Transverse colon (tissue), 4 donors: ENCODE measurements around the gene TMEM128. TPM values are rescaled to one million over a fixed set of nuclear protein-coding genes. Genes with fewer than 3 reads are reported as not detected.

Experiments
- DNase-seq: peaks from one replicate; pipeline ENCODE4 v3.0.0-alpha.2; 2019
- H3K27ac ChIP-seq, 4 donors: fragments of 200-600 bp; sonication (generic); 2 replicates each; pipeline ENCODE4 v1.5.1; 2016 to 2018; ENCODE audit warnings: inconsistent platforms in 4 of 4
- H3K27me3 ChIP-seq: fragments of 200-600 bp; sonication (generic); 2 replicates; pipeline ENCODE4 v1.5.1; 2017; ENCODE audit warnings: inconsistent platforms
- H3K36me3 ChIP-seq, 4 donors: fragments of 200-600 bp; sonication (generic); 2 replicates each; pipeline ENCODE4 v1.5.1; 2017 to 2019; ENCODE audit warnings: inconsistent platforms in 4 of 4
- H3K4me1 ChIP-seq, 4 donors: fragments of 200-600 bp; sonication (generic); 2 replicates each; pipeline ENCODE4 v1.5.1; 2017 to 2020; ENCODE audit warnings: inconsistent platforms in 4 of 4
- H3K4me3 ChIP-seq, 4 donors: fragments of 200-600 bp; sonication (generic); 1 replicate in 1 of 4; 2 replicates in 3 of 4; pipeline versions ENCODE4 v1.5.1 to v1.6.1; 2017 to 2019; ENCODE audit warnings: inconsistent platforms in 4 of 4
- H3K9me3 ChIP-seq, 2 donors: fragments of 200-600 bp; sonication (generic); 2 replicates each; pipeline ENCODE4 v1.5.1; 2017 to 2019; ENCODE audit warnings: inconsistent platforms in 2 of 2
- EP300 ChIP-seq: sonication (generic); formaldehyde crosslinking; IDR thresholded peaks from one replicate; pipeline ENCODE4 v1.6.1; 2017; ENCODE audit warnings: antibody characterized with exemption, low read depth
- POLR2A ChIP-seq: fragments of 450-650 bp; IDR thresholded peaks from one replicate; pipeline ENCODE4 v1.6.1; 2016; ENCODE audit warnings: antibody characterized with exemption, mild to moderate bottlenecking, moderate library complexity
- POLR2AphosphoS5 ChIP-seq, 3 donors: sonication (generic); formaldehyde crosslinking; IDR thresholded peaks; one replicate each; pipeline ENCODE4 v1.6.1; 2016; ENCODE audit warnings: antibody characterized with exemption in 3 of 3
- WGBS, 2 donors: methylation state at CpG; one replicate each; pipeline ENCODE4 v1.1.5; 2018; ENCODE audit warnings: low coverage in 1 of 2; 5-methylcytosine and 5-hydroxymethylcytosine counted together
- in situ Hi-C, 4 donors: fragments of 200-750 bp; cut with MboI; loops; one replicate each; pipeline versions ENCODE4 v1.15.0 to v1.15.1; 2017; ENCODE audit warnings: low sequenced_read_pairs in 3 of 4, low pct_ligation_motif_present in 1 of 4, low pct_unique_long_range_greater_than_20kb in 1 of 4
- intact Hi-C: fragments of 100-400 bp; cut with DNase I; formaldehyde crosslinking; loops from one replicate; pipeline ENCODE4 v1.15.1; 2023; ENCODE audit warnings: low total_unique reads
- total RNA-seq, 4 donors: library from RNA; depleted of rRNA; stranded (reverse); fragments of >200 nt; gene quantifications; one replicate each; pipeline ENCODE4 v1.1.0, GENCODE V29; 2016
- TF ChIP-seq, protein P1 (sequence below), 5 experiments: fragments of 200-600 bp in 3 of 5; fragments of 450-650 bp in 2 of 5; sonication (generic) in 3 of 5; IDR thresholded peaks; 1 replicate in 2 of 5; 2 replicates in 3 of 5; pipeline ENCODE4 v1.5.1; 2016 to 2017; ENCODE audit warnings: antibody characterized with exemption in 5 of 5, inconsistent platforms in 3 of 5, mild to moderate bottlenecking in 2 of 5, moderate library complexity in 1 of 5

TMEM128 gene
- total RNA-seq, 4 donors from 2014 or later, result 8.8 to 22.0 (median 14.4) TPM

DNA sequence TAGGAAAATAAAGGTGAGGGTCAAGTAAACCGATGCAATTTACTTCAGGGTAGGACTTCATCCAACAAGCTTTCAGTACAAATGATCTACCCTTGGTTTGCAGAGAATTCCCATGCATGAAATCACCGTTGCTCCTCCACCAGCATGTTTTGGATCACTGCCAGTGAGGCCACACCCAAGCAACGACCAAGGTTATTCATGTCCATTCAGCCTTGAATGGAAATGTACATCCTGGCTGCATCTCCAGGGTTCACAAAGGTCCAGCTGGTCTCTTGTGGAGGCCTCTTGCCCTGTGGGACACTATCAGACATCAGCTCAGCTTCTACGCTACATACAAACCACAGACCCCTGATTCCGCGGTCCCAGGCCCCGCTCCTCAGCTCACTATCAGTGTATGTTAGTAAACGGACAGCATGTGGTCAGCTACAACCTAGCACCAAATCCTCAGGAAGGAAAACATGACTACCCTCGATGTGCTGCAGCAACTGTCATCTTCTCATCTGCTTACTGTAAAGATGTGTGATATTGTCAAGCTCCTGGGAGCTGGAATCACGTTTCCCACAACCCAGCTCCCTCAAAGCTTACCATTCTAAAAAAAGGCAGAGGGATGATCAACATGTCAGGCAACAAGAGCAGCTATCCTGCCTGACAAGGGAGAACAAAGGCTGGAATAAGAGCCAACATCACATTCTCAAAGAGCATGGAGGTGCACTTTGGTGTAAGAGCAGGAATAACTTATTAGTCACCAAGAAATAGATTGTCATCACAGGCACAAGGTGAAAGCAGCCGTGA, 37.0 kb upstream of the TMEM128 start:
- peaks cover 0 to 29% (median 8%) of the 10 kb centered on the region in 4 donors for H3K36me3 ChIP-seq
- no peak for TF ChIP-seq POLR2AphosphoS5 (IDR thresholded peaks at IDR 0.05)
- TF ChIP-seq, protein P1, sequence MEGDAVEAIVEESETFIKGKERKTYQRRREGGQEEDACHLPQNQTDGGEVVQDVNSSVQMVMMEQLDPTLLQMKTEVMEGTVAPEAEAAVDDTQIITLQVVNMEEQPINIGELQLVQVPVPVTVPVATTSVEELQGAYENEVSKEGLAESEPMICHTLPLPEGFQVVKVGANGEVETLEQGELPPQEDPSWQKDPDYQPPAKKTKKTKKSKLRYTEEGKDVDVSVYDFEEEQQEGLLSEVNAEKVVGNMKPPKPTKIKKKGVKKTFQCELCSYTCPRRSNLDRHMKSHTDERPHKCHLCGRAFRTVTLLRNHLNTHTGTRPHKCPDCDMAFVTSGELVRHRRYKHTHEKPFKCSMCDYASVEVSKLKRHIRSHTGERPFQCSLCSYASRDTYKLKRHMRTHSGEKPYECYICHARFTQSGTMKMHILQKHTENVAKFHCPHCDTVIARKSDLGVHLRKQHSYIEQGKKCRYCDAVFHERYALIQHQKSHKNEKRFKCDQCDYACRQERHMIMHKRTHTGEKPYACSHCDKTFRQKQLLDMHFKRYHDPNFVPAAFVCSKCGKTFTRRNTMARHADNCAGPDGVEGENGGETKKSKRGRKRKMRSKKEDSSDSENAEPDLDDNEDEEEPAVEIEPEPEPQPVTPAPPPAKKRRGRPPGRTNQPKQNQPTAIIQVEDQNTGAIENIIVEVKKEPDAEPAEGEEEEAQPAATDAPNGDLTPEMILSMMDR (IDR thresholded peaks at IDR 0.05), result no peak
- no peak for TF ChIP-seq POLR2A
- no peak for TF ChIP-seq EP300
- H3K4me1 ChIP-seq, result peaks cover 8 to 12% (median 10%) of the 10 kb centered on the region in 4 donors
- WGBS, 2 donors, result 74 to 89% methylated on average over 2 to 11 of the region's 11 CpGs
- H3K27me3 ChIP-seq, result no peaks in the 10 kb centered on the region
- no peaks in the 10 kb centered on the region for H3K9me3 ChIP-seq
- in situ Hi-C loops, result no loop called here
- H3K4me3 ChIP-seq, result no peak overlapping the region
- intact Hi-C loops, result no loop called here
- peak; percentile 73 for DNase-seq
- no peak overlapping the region for H3K27ac ChIP-seq

DNA sequence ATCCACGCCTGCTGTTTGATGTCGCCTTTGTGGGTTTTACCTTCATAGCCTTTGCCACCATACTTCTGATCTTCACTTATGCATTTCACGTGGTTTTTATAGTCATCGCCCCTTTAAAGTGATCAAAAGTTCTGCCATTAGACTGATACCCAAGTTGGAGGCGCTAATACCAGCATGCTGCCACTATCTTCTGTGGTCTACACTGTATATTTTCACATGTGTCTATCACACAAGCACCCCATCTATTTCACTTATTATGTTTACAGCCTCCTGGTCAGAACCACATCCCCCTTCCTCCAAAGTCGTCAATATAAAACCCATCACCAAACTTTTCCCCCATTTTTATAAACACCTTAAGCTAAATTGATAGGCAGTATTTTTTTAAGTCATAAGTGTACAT, 33.8 kb upstream of the TMEM128 start:
- H3K4me1 ChIP-seq, result no peaks in the 10 kb centered on the region
- DNase-seq, result no peak
- H3K27ac ChIP-seq, result no peak overlapping the region
- no peaks in the 10 kb centered on the region for H3K27me3 ChIP-seq
- in situ Hi-C loops (no loop called here), intact Hi-C loops (no loop called here)
- peaks cover 0 to 44% (median 17%) of the 10 kb centered on the region in 4 donors for H3K36me3 ChIP-seq
- no peak overlapping the region for H3K4me3 ChIP-seq
- TF ChIP-seq POLR2AphosphoS5 (IDR thresholded peaks at IDR 0.05) (no peak), POLR2A (no peak), EP300 (no peak)
- TF ChIP-seq, protein P1 (IDR thresholded peaks at IDR 0.05), result no peak
- WGBS, 2 donors, result 88 to 90% methylated on average over 6 of the region's 6 CpGs
- no peaks in the 10 kb centered on the region for H3K9me3 ChIP-seq

DNA sequence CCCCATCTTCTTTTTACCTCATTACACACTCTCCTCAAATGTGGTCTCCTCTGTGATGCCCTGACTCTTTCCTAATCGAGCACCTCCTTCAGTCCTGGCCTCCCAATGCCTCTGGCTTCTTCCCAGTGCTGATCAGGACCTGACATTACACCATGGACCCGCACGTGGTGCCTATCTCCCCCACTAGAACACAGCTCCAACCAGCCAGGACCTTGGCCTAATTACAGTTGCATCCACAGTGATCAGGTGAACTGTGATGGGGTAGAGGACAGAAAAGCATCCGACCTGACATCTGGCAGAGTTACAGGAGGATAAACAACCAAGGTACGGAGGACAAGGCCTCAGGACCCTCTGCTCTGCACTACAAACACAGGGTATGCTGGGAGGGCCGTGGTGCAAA, 29.5 kb upstream of the TMEM128 start:
- TF ChIP-seq POLR2A, result no peak
- no peak for TF ChIP-seq POLR2AphosphoS5 (IDR thresholded peaks at IDR 0.05)
- TF ChIP-seq EP300, result no peak
- TF ChIP-seq, protein P1 (IDR thresholded peaks at IDR 0.05), result no peak
- no peak overlapping the region for H3K4me3 ChIP-seq
- WGBS, 2 donors, result 50 to 77% methylated on average over 2 to 6 of the region's 6 CpGs
- intact Hi-C loops (no loop called here), in situ Hi-C loops (no loop called here)
- DNase-seq, result no peak
- H3K4me1 ChIP-seq, result no peaks in the 10 kb centered on the region
- H3K9me3 ChIP-seq, result no peaks in the 10 kb centered on the region
- H3K36me3 ChIP-seq, result peaks cover 0 to 56% (median 24%) of the 10 kb centered on the region in 4 donors
- H3K27me3 ChIP-seq, result no peaks in the 10 kb centered on the region
- no peak overlapping the region for H3K27ac ChIP-seq

DNA sequence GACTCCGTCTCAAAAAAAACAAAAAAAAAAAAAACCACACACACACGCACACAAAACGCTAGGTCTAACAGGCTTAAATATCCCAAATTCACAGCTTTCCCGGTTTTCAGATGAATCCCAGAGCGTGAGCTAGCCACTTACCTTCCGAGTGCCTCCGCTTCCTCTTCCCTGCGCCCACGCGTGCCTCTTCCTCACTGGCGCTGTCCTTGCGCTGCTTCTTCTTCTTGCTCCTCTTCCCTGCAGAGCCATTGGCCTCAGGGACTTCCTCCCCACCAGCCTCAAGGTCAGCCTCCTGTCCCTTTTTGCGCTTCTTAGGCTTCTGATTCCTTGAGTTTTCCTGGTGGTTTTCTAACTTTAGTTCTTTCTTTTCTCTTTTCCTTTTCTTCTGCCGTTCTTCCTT, 26.2 kb upstream of the TMEM128 start:
- Histone ChIP-seq H3K9me3 (no peaks in the 10 kb centered on the region), H3K27ac (no peak overlapping the region)

More for the DNA sequence above, 26.2 kb upstream of the TMEM128 start:
- WGBS, 2 donors, result 89% methylated on average over 11 to 14 of the region's 14 CpGs
- in situ Hi-C loops, result no loop called here
- TF ChIP-seq POLR2A, result no peak
- TF ChIP-seq POLR2AphosphoS5 (IDR thresholded peaks at IDR 0.05), result no peak
- TF ChIP-seq, protein P1 (IDR thresholded peaks at IDR 0.05), result no peak
- no peak for TF ChIP-seq EP300
- DNase-seq, result no peak
- Histone ChIP-seq H3K4me3 (no peak overlapping the region), H3K36me3 (peaks cover 0 to 38% (median 12%) of the 10 kb centered on the region in 4 donors), H3K27me3 (no peaks in the 10 kb centered on the region), H3K4me1 (no peaks in the 10 kb centered on the region)
- intact Hi-C loops, result no loop called here
